HCT116 (cell line): ENCODE data around the gene CPT1A. TPM values are rescaled to one million over a fixed set of nuclear protein-coding genes. Genes with fewer than 3 reads are reported as not detected.

ENCODE experiments used
- ATAC-seq: fragments of 200-7000 bp; cut with Tn5 transposase; 2 replicates; pipeline ENCODE4 v1.9.1; 2020; ENCODE audit warnings: mild to moderate bottlenecking, moderate library complexity
- BruUV-seq: library from RNA; stranded (reverse); fragments of 400-500 nt; replicated peaks from 2 replicates; lab custom pipeline; 2021; lab: Mats Ljungman, UMichigan
- CTCF ChIA-PET: fragments of 300-600 bp; sonication (Branson Sonifier 250); formaldehyde crosslinking; loops from one replicate; lab custom pipeline; 2021; ENCODE audit warnings: antibody characterized with exemption; lab: Charles Lee
- POLR2A ChIA-PET: fragments of 300-600, 350-600 bp; sonication (Branson Sonifier 250); formaldehyde crosslinking; loops from one replicate; lab custom pipeline; 2021; ENCODE audit warnings: antibody characterized with exemption; lab: Charles Lee
- RAD21 ChIA-PET, 2 experiments: fragments of 300-600 bp; sonication (Branson Sonifier 250); formaldehyde crosslinking; loops; one replicate each; lab custom pipeline; 2023; ENCODE audit warnings: low total read pairs in 2 of 2; ENCODE audit not compliant: uncharacterized antibody in 2 of 2, unreplicated experiment in 2 of 2, low non-redundant PET in 1 of 2; lab: Charles Lee
- DNase-seq: peaks from one replicate; pipeline ENCODE4 v3.0.0-alpha.2; 2010; ENCODE audit warnings: low read depth, low spot score
- H2AFZ ChIP-seq: fragments of 200-600 bp; shearing (Covaris generic), sonication (generic); 2 replicates; pipeline ENCODE4 v1.6.1; 2017; ENCODE audit warnings: low read depth, mixed run types, mixed read lengths, antibody characterized with exemption, low read length; ENCODE audit not compliant: poor library complexity, severe bottlenecking
- H3K27ac ChIP-seq: 2 replicates; pipeline ENCODE4 v1.5.1; 2012; ENCODE audit warnings: low read depth, low read length
- H3K27me3 ChIP-seq: fragments of 200-600 bp; sonication (generic); 2 replicates; pipeline ENCODE4 v1.6.1; 2016; ENCODE audit warnings: mixed run types, low read length, mixed read lengths; ENCODE audit not compliant: insufficient read depth
- H3K36me3 ChIP-seq, 2 experiments: fragments of 200-500 bp in 1 of 2; fragments of 200-600 bp in 1 of 2; sonication (Bioruptor generic) in 1 of 2; sonication (generic) in 1 of 2; 2 replicates each; pipeline versions ENCODE4 v1.5.1 to v1.6.1; 2014 to 2016; ENCODE audit warnings: low read length in 2 of 2, inconsistent platforms in 1 of 2, mixed read lengths in 1 of 2, mixed run types in 1 of 2; ENCODE audit not compliant: insufficient read depth in 2 of 2, control insufficient read depth in 1 of 2
- H3K4me1 ChIP-seq, 2 experiments: fragments of 200-600 bp in 1 of 2; sonication (generic) in 1 of 2; 2 replicates each; pipeline versions ENCODE4 v1.5.1 to v1.6.1; 2012 to 2017; ENCODE audit warnings: low read length in 2 of 2, inconsistent platforms in 1 of 2, mild to moderate bottlenecking in 1 of 2, mixed read lengths in 1 of 2, mixed run types in 1 of 2, moderate library complexity in 1 of 2; ENCODE audit not compliant: insufficient read depth in 2 of 2, control insufficient read depth in 1 of 2
- H3K4me2 ChIP-seq: fragments of 200-600 bp; sonication (generic); 2 replicates; pipeline ENCODE4 v1.6.1; 2017; ENCODE audit warnings: mixed run types, low read length, mixed read lengths
- H3K4me3 ChIP-seq, 2 experiments: fragments of 200-600 bp in 1 of 2; sonication (generic) in 1 of 2; replicated peaks in 1 of 2; 2 replicates each; pipeline ENCODE4 v1.5.1; 2011 to 2016; ENCODE audit warnings: low read length in 2 of 2, control low read depth in 1 of 2, low read depth in 1 of 2, mild to moderate bottlenecking in 1 of 2, mixed read lengths in 1 of 2, mixed run types in 1 of 2
- H3K79me2 ChIP-seq: fragments of 200-600 bp; sonication (generic); 2 replicates; pipeline ENCODE4 v1.6.1; 2017; ENCODE audit warnings: mild to moderate bottlenecking, mixed run types, low read length, moderate library complexity, mixed read lengths; ENCODE audit not compliant: insufficient read depth
- H3K9ac ChIP-seq: fragments of 200-600 bp; sonication (generic); 2 replicates; pipeline ENCODE4 v1.6.1; 2016; ENCODE audit warnings: low read length, mixed read lengths
- H3K9me2 ChIP-seq: fragments of 200-600 bp; sonication (generic), shearing (Covaris generic); 2 replicates; pipeline ENCODE4 v1.6.1; 2017; ENCODE audit warnings: mixed run types, mild to moderate bottlenecking, moderate library complexity; ENCODE audit not compliant: insufficient read depth
- H3K9me3 ChIP-seq, 2 experiments: fragments of 200-500 bp in 1 of 2; fragments of 200-600 bp in 1 of 2; sonication (Bioruptor generic) in 1 of 2; sonication (generic) in 1 of 2; 2 replicates each; pipeline ENCODE4 v1.6.1; 2014 to 2017; ENCODE audit warnings: low read length in 2 of 2, mixed read lengths in 2 of 2, inconsistent platforms in 1 of 2, low read depth in 1 of 2, mild to moderate bottlenecking in 1 of 2, mixed run types in 1 of 2, moderate library complexity in 1 of 2; ENCODE audit not compliant: control insufficient read depth in 1 of 2, insufficient read depth in 1 of 2
- H4K20me1 ChIP-seq: fragments of 200-600 bp; sonication (generic), shearing (Covaris generic); 2 replicates; pipeline ENCODE4 v1.6.1; 2017; ENCODE audit warnings: mixed run types, mild to moderate bottlenecking, moderate library complexity; ENCODE audit not compliant: insufficient read depth
- EGR1 ChIP-seq: IDR thresholded peaks from 2 replicates; pipeline ENCODE4 v1.6.1; 2012; ENCODE audit warnings: low read depth
- EZH2 ChIP-seq: fragments of 200-600 bp; sonication (generic); IDR thresholded peaks from 2 replicates; pipeline ENCODE4 v1.6.1; 2017; ENCODE audit warnings: antibody characterized with exemption, mixed run types
- EZH2phosphoT487 ChIP-seq: fragments of 200-600 bp; IDR thresholded peaks from 2 replicates; pipeline ENCODE4 v1.6.1; 2018; ENCODE audit warnings: antibody characterized with exemption, borderline replicate concordance
- POLR2AphosphoS5 ChIP-seq: IDR thresholded peaks from 2 replicates; pipeline ENCODE4 v1.6.1; 2011; ENCODE audit warnings: mild to moderate bottlenecking, low read depth, low read length, moderate library complexity
- SP1 ChIP-seq: IDR thresholded peaks from 2 replicates; pipeline ENCODE4 v1.6.1; 2012; ENCODE audit warnings: low read depth
- SRF ChIP-seq: IDR thresholded peaks from 2 replicates; pipeline ENCODE4 v1.6.1; 2012; ENCODE audit warnings: low read depth
- ZFX ChIP-seq: fragments of 450-650 bp; IDR thresholded peaks from 2 replicates; pipeline ENCODE4 v1.6.1; 2017
- intact Hi-C: fragments of 100-400 bp; cut with micrococcal nuclease; formaldehyde crosslinking; loops from 2 replicates; pipeline ENCODE4 v1.10.0; 2022
- total RNA-seq: library from RNA; stranded (reverse); gene quantifications from one replicate; pipeline ENCODE4 v1.2.1, GENCODE V29; 2021; ENCODE audit not compliant: unreplicated experiment
- TF ChIP-seq, protein P1 (sequence below): IDR thresholded peaks from 2 replicates; pipeline ENCODE4 v1.6.1; 2012

Gene CPT1A
- total RNA-seq, 1 experiment from 2014 or later = 54.4 TPM

DNA sequence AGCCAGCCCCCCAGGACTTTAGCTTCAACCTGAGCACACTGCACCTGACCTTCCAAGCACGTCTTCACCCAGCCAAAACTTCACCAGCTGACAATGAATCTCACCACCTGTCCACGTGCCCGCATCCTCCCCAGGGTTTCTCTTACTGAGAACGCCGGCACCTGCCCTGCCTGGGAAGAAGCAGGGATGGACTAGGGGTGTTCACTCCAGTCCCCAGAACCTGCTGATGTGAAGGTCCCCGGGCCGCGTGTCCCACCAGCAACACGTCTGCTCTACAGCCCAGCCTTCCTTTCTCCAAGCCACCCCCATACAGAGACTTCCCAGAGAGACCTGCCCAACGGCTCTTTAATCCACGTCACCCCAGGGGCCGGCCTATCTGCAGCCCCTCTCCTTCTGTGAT, 12.8 kb downstream of the CPT1A start:
- DNase-seq = no peak
- CTCF ChIA-PET = no interaction called here
- no peak for TF ChIP-seq SP1
- no peak for TF ChIP-seq POLR2AphosphoS5
- TF ChIP-seq EZH2 = no peak
- no peak for TF ChIP-seq SRF
- no peak for TF ChIP-seq EGR1
- TF ChIP-seq, protein P1, sequence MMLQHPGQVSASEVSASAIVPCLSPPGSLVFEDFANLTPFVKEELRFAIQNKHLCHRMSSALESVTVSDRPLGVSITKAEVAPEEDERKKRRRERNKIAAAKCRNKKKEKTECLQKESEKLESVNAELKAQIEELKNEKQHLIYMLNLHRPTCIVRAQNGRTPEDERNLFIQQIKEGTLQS = no peak
- TF ChIP-seq EZH2phosphoT487 = no peak
- TF ChIP-seq, all 23 proteins: peak for 0
- ChIA-PET POLR2A (no interaction called here), RAD21 (no interaction called here)
- ATAC-seq = no peak
- no peak overlapping the region for H2AFZ ChIP-seq
- H3K9me3 ChIP-seq = no peaks in the 10 kb centered on the region
- H3K27me3 ChIP-seq = no peaks in the 10 kb centered on the region
- BruUV-seq = no TSS peak
- no peaks in the 10 kb centered on the region for H3K9me2 ChIP-seq
- no peaks in the 10 kb centered on the region for H3K36me3 ChIP-seq
- no peak overlapping the region for H3K4me3 ChIP-seq
- H3K27ac ChIP-seq = no peak overlapping the region
- no peak overlapping the region for H3K4me2 ChIP-seq
- H3K79me2 ChIP-seq = peaks cover 9% of the 10 kb centered on the region; the same call in 1 of the 2 replicates
- peaks cover 4% of the 10 kb centered on the region; the same call in 1 of the 2 replicates for H4K20me1 ChIP-seq
- H3K4me1 ChIP-seq = peaks cover 9 to 12% of the 10 kb centered on the region in 2 experiments; a peak in 3 of 4 replicates
- intact Hi-C loops = loop anchor here (5.0 kb wide), 1 partner anchor 258 kb away; no protein-coding TSS in a partner anchor
- no peak overlapping the region for H3K9ac ChIP-seq

DNA sequence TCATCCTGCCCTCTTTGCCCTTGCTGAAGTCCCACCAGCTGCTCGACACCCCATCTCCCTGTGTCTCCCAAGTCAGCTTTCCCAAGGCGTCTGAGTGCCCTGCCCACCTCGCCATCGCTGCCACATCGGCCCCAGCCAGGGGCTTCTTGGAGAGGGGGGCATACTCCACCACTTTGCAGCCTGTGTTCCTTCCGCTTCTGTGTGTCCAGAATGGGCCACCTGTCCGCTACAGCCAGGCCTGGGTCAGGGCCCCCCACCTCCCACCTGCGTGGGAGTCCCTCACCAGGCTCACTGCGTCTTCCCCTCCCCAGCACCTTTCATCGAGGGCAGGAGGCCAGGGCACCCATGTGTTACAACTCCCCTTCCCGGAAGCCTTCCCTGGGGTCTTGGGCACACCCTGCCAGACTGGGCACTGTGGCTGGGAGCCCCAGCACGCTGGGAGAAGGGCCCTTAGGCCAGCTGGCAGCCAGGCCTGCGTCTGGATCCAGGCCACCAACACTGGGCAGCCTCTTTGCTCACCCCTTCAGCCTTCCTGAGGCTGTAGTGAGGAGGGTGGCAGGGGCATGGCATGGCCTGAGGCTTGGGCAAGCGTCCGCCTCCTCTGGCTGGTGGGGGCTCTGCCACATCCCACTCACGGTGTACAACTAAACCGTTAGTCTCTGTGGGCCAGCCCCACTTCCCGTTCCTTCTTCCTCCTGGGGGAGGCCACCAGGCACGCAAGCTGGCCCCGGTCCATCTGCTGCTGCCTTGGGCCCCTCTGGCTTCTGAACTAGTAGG, 13.4 kb downstream of the CPT1A start:
- DNase-seq (no peak), ATAC-seq (no peak)
- Histone ChIP-seq H2AFZ (no peak overlapping the region), H3K9me2 (no peaks in the 10 kb centered on the region), H3K9ac (no peak overlapping the region), H3K79me2 (peaks cover 9% of the 10 kb centered on the region; the same call in 1 of the 2 replicates), H3K36me3 (no peaks in the 10 kb centered on the region), H3K27ac (no peak overlapping the region), H4K20me1 (peaks cover 4% of the 10 kb centered on the region; the same call in 1 of the 2 replicates), H3K4me2 (no peak overlapping the region), H3K4me3 (no peak overlapping the region), H3K9me3 (no peaks in the 10 kb centered on the region), H3K27me3 (no peaks in the 10 kb centered on the region), H3K4me1 (peaks cover 9 to 12% of the 10 kb centered on the region in 2 experiments; a peak in 3 of 4 replicates)
- ChIA-PET CTCF (no interaction called here), POLR2A (no interaction called here), RAD21 (no interaction called here)
- BruUV-seq = no TSS peak
- intact Hi-C loops = loop anchor here (5.0 kb wide), 1 partner anchor 259 kb away; no protein-coding TSS in a partner anchor
- TF ChIP-seq ZFX = no peak
- TF ChIP-seq SP1 = no peak
